Fibroblast of gingiva (primary cell): ENCODE results near the gene HP.
A peak's percentile ranks its signal among the peaks of the same experiment; 100 is the strongest.

Source experiments
- DNase-seq: peaks from one replicate; pipeline ENCODE4 v3.0.0-alpha.2; 2011; ENCODE audit warnings: low read depth

Gene HP

GRCh38 chr16:72092832-72093447 lies 38.6 kb downstream of the HP start:
- peak; percentile 63 for DNase-seq

GRCh38 chr16:72093448-72094265 lies 39.4 kb downstream of the HP start, which contains the start of the genes DHX38 and TXNL4B:
Gene DHX38 (plus strand): TSS chr16:72093847. CDS start chr16:72096158, 2,311 bp downstream.
Gene TXNL4B (minus strand): TSS chr16:72093620. CDS start chr16:72090749, 2,871 bp downstream.
- peak; percentile 98 for DNase-seq

GRCh38 chr16:72094266-72094610 lies 39.9 kb downstream of the HP start:
- DNase-seq, result no peak

GRCh38 chr16:72098936-72099335 lies 44.6 kb downstream of the HP start:
- DNase-seq, result no peak

GRCh38 chr16:72099377-72099818 lies 45.1 kb downstream of the HP start:
- peak; percentile 37 for DNase-seq

- no peak for DNase-seq
Measured at GRCh38 chr16:72101195-72101594, 46.9 kb downstream of the HP start.

- DNase-seq, result no peak
Measured at GRCh38 chr16:72104905-72105304, 50.6 kb downstream of the HP start.

GRCh38 chr16:72105978-72106377 lies 51.7 kb downstream of the HP start:
- no peak for DNase-seq

GRCh38 chr16:72107371-72107770 lies 53.1 kb downstream of the HP start:
- DNase-seq, result no peak

GRCh38 chr16:72108353-72109102 lies 54.2 kb downstream of the HP start:
- DNase-seq, result no peak

GRCh38 chr16:72109300-72109699 lies 55.0 kb downstream of the HP start:
- no peak for DNase-seq

- DNase-seq, result no peak
Measured at GRCh38 chr16:72109966-72110530, 55.7 kb downstream of the HP start.
